ENCODE data around the gene GUCA1A.

GUCA1A gene

GRCh38 chr6:42220807-42221206 is 47.6 kb downstream of the GUCA1A start:
- DNase-seq (ENCODE audit: extremely low read depth, low read depth) = no peak
- TF ChIP-seq, protein P1, sequence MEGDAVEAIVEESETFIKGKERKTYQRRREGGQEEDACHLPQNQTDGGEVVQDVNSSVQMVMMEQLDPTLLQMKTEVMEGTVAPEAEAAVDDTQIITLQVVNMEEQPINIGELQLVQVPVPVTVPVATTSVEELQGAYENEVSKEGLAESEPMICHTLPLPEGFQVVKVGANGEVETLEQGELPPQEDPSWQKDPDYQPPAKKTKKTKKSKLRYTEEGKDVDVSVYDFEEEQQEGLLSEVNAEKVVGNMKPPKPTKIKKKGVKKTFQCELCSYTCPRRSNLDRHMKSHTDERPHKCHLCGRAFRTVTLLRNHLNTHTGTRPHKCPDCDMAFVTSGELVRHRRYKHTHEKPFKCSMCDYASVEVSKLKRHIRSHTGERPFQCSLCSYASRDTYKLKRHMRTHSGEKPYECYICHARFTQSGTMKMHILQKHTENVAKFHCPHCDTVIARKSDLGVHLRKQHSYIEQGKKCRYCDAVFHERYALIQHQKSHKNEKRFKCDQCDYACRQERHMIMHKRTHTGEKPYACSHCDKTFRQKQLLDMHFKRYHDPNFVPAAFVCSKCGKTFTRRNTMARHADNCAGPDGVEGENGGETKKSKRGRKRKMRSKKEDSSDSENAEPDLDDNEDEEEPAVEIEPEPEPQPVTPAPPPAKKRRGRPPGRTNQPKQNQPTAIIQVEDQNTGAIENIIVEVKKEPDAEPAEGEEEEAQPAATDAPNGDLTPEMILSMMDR (IDR thresholded peaks at IDR 0.05; ENCODE audit: low read depth, low read length, missing control alignments) = no peak
- no peak overlapping the region for H3K4me3 ChIP-seq (replicated peaks; ENCODE audit: low read depth, low read length)

GRCh38 chr6:42221546-42221945 is 48.4 kb downstream of the GUCA1A start:
- no peak for DNase-seq (ENCODE audit: extremely low read depth, low read depth)
- no peak overlapping the region for H3K4me3 ChIP-seq (replicated peaks; ENCODE audit: low read depth, low read length)
- TF ChIP-seq, protein P1 (IDR thresholded peaks at IDR 0.05; ENCODE audit: low read depth, low read length, missing control alignments) = no peak

DNA sequence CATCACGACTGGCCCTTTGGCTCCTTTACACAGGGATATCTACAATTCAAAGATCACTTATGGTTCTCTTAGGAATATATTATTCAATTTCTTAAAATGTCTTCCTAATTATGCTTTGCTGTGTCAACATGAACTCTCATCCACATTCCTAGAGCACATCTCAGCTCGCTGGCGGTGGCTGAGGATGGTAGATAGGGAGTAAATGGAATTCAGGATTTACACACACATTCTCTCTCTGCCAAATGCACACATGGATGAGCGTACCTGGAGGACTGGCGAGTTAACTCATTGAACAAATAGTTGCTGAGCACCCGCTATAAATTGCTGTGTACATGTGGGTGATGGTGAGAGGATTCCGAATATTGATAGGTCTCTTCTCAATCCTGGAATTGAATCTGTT is 49.3 kb downstream of the GUCA1A start:
- no peak overlapping the region for H3K4me3 ChIP-seq (replicated peaks; ENCODE audit: low read depth, low read length)
- no peak for DNase-seq (ENCODE audit: extremely low read depth, low read depth)
- TF ChIP-seq, protein P1 (IDR thresholded peaks at IDR 0.05; ENCODE audit: low read depth, low read length, missing control alignments) = no peak

DNA sequence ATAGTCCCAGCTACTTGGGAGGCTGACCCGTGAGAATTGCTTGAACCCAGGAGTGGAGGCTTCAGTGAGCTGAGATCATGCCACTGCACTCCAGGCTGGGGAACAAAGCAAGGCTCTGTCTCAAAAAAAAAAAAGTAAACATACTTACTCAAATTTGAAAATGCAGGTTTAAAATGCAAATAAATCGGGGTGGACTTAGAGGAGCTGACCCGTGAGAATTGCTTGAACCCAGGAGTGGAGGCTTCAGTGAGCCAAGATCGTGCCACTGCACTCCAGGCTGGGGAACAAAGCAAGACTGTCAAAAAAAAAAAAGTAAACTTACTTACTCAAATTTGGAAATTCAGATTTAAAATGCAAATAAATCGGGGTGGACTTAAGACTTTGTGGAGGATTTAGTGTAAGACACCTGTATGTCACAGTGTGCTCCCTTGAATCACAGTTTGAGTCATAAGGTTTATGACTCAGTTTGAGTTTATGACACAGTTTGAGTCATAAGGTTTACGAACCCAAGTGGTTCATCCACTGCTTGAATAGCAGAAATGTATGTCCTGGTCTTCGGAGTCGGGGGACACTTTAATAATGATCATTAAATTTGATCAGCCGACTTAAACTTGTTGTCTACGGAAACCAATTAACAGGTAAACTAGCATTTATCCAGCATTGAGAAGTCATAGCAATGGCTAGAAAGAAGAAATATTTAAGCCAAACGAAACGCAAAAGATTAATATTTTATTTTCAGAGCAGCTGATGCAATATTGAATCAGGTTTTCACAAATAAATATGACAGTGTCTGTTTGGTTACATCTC is 51.3 kb downstream of the GUCA1A start:
- peak; percentile 53 for DNase-seq (ENCODE audit: extremely low read depth, low read depth)
- TF ChIP-seq, protein P1 (IDR thresholded peaks at IDR 0.05; ENCODE audit: low read depth, low read length, missing control alignments) = no peak

GRCh38 chr6:42225029-42225339 is 51.8 kb downstream of the GUCA1A start:
- TF ChIP-seq, protein P1 (IDR thresholded peaks at IDR 0.05; ENCODE audit: low read depth, low read length, missing control alignments) = no peak
- H3K4me3 ChIP-seq (replicated peaks; ENCODE audit: low read depth, low read length) = no peak overlapping the region
- no peak for DNase-seq (ENCODE audit: extremely low read depth, low read depth)

More for the DNA sequence above, 51.3 kb downstream of the GUCA1A start:
- no peak overlapping the region for H3K4me3 ChIP-seq (replicated peaks; ENCODE audit: low read depth, low read length)

- H3K4me3 ChIP-seq (replicated peaks; ENCODE audit: low read depth, low read length) = no peak overlapping the region
- DNase-seq (ENCODE audit: extremely low read depth, low read depth) = no peak
- TF ChIP-seq, protein P1 (IDR thresholded peaks at IDR 0.05; ENCODE audit: low read depth, low read length, missing control alignments) = no peak
Measured at GRCh38 chr6:42225419-42225818, 52.3 kb downstream of the GUCA1A start.

All from HFF-Myc (cell line).